Panc1 (cell line): Measurements from ENCODE around the gene PTPRE. TPM values are rescaled to one million over a fixed set of nuclear protein-coding genes. Genes with fewer than 3 reads are reported as not detected.

Experiments
- ATAC-seq: fragments of 200-7000 bp; cut with Tn5 transposase; 2 replicates; pipeline ENCODE4 v1.9.1; 2020; ENCODE audit warnings: mild to moderate bottlenecking, moderate library complexity
- BruUV-seq: library from RNA; stranded (reverse); fragments of 400-500 nt; replicated peaks from 2 replicates; lab custom pipeline; 2021; lab: Mats Ljungman, UMichigan
- CTCF ChIA-PET: fragments of 300-600 bp; sonication (Branson Sonifier 250); formaldehyde crosslinking; loops from one replicate; lab custom pipeline; 2022; ENCODE audit warnings: antibody characterized with exemption; lab: Charles Lee
- POLR2A ChIA-PET: fragments of 300-600 bp; sonication (Branson Sonifier 250); formaldehyde crosslinking; loops from one replicate; lab custom pipeline; 2022; ENCODE audit warnings: antibody characterized with exemption; lab: Charles Lee
- DNase-seq: peaks from one replicate; pipeline ENCODE4 v3.0.0-alpha.2; 2010; ENCODE audit warnings: low read depth, low spot score
- H3K27ac ChIP-seq: 2 replicates; pipeline ENCODE4 v1.5.1; 2011; ENCODE audit warnings: mild to moderate bottlenecking, low read length, inconsistent platforms
- H3K27me3 ChIP-seq: fragments of 200-500 bp; sonication (Bioruptor generic); 2 replicates; pipeline ENCODE4 v1.6.0; 2014; ENCODE audit warnings: low read length, inconsistent platforms; ENCODE audit not compliant: control insufficient read depth, insufficient read depth
- H3K36me3 ChIP-seq: fragments of 200-500 bp; sonication (Bioruptor generic); 2 replicates; pipeline ENCODE4 v1.5.1; 2014; ENCODE audit warnings: inconsistent platforms, mild to moderate bottlenecking, low read length, moderate library complexity; ENCODE audit not compliant: control insufficient read depth, insufficient read depth
- H3K4me1 ChIP-seq: 2 replicates; pipeline ENCODE4 v1.5.1; 2011; ENCODE audit warnings: inconsistent platforms, mild to moderate bottlenecking, low read length, moderate library complexity; ENCODE audit not compliant: control insufficient read depth, insufficient read depth
- H3K4me3 ChIP-seq, 2 experiments: 2 replicates each; pipeline ENCODE4 v1.5.1; 2011 to 2012; ENCODE audit warnings: low read depth in 2 of 2, low read length in 2 of 2, mild to moderate bottlenecking in 2 of 2, inconsistent platforms in 1 of 2, moderate library complexity in 1 of 2
- H3K9me3 ChIP-seq: fragments of 200-500 bp; sonication (Bioruptor generic); 2 replicates; pipeline ENCODE4 v1.5.1; 2014; ENCODE audit warnings: low read depth, mild to moderate bottlenecking, inconsistent platforms, low read length, moderate library complexity; ENCODE audit not compliant: control insufficient read depth, insufficient read depth
- POLR2AphosphoS5 ChIP-seq: IDR thresholded peaks from 2 replicates; pipeline ENCODE4 v1.6.1; 2012; ENCODE audit warnings: mild to moderate bottlenecking, low read depth, low read length, moderate library complexity
- SIN3A ChIP-seq: IDR thresholded peaks from 2 replicates; pipeline ENCODE4 v1.6.1; 2012; ENCODE audit warnings: low read depth, mild to moderate bottlenecking, low read length, moderate library complexity, borderline replicate concordance; ENCODE audit not compliant: insufficient read depth
- TCF7L2 ChIP-seq: IDR thresholded peaks from 2 replicates; pipeline ENCODE4 v1.6.1; 2011; ENCODE audit warnings: mild to moderate bottlenecking, low read depth, low read length, inconsistent platforms
- in situ Hi-C: cut with HindIII; loops from 2 replicates; pipeline ENCODE4 v1.10.0; 2016; ENCODE audit warnings: low sequenced_read_pairs, low pct_unique_long_range_greater_than_20kb
- intact Hi-C: fragments of 100-400 bp; cut with micrococcal nuclease; formaldehyde crosslinking; loops from one replicate; pipeline ENCODE4 v1.10.0; 2022; ENCODE audit not compliant: unreplicated experiment
- total RNA-seq: library from RNA; stranded (reverse); gene quantifications from one replicate; pipeline ENCODE4 v1.2.1, GENCODE V29; 2021; ENCODE audit not compliant: unreplicated experiment
- TF ChIP-seq, protein P1 (sequence below), 2 experiments: IDR thresholded peaks; 2 replicates each; pipeline ENCODE4 v1.6.1; 2011 to 2012; ENCODE audit warnings: low read depth in 2 of 2, control low read depth in 1 of 2, low read length in 1 of 2, mild to moderate bottlenecking in 1 of 2, moderate library complexity in 1 of 2; ENCODE audit not compliant: insufficient read depth in 1 of 2
- TF ChIP-seq, protein P2 (sequence below): fragments of 450-650 bp; IDR thresholded peaks from 2 replicates; pipeline ENCODE4 v1.5.1; 2017; ENCODE audit warnings: mild to moderate bottlenecking

PTPRE gene
- total RNA-seq, 1 experiment from 2014 or later = 0.44 TPM

DNA sequence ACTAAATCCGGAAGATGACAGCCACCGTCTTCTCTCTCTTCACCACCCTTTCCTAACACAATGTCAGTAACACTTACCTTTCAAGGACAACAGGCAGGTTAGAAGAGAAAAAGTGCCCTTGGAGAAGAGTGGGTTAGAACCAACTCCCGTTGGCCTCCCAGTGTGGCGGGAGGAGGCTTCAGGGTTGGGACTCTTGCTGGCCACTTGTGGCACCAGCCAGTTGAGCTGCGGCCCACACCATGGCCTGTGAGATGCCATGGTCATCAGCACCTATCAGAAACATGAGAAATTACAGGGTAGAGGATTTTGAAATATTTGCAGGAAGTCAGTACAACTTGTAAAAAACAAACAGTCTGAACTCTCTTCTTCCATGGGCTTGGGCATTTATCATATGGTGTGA lies 125.6 kb downstream of the PTPRE start:
- H3K4me3 ChIP-seq = no peak overlapping the region
- intact Hi-C loops = no loop called here
- ATAC-seq = no peak
- no peaks in the 10 kb centered on the region for H3K9me3 ChIP-seq
- TF ChIP-seq SIN3A (no peak), POLR2AphosphoS5 (no peak), TCF7L2 (no peak)
- TF ChIP-seq, protein P1, sequence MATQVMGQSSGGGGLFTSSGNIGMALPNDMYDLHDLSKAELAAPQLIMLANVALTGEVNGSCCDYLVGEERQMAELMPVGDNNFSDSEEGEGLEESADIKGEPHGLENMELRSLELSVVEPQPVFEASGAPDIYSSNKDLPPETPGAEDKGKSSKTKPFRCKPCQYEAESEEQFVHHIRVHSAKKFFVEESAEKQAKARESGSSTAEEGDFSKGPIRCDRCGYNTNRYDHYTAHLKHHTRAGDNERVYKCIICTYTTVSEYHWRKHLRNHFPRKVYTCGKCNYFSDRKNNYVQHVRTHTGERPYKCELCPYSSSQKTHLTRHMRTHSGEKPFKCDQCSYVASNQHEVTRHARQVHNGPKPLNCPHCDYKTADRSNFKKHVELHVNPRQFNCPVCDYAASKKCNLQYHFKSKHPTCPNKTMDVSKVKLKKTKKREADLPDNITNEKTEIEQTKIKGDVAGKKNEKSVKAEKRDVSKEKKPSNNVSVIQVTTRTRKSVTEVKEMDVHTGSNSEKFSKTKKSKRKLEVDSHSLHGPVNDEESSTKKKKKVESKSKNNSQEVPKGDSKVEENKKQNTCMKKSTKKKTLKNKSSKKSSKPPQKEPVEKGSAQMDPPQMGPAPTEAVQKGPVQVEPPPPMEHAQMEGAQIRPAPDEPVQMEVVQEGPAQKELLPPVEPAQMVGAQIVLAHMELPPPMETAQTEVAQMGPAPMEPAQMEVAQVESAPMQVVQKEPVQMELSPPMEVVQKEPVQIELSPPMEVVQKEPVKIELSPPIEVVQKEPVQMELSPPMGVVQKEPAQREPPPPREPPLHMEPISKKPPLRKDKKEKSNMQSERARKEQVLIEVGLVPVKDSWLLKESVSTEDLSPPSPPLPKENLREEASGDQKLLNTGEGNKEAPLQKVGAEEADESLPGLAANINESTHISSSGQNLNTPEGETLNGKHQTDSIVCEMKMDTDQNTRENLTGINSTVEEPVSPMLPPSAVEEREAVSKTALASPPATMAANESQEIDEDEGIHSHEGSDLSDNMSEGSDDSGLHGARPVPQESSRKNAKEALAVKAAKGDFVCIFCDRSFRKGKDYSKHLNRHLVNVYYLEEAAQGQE (IDR thresholded peaks at IDR 0.05; ENCODE audit: insufficient read depth in 1 of 2, low read depth in 2 of 2, low read length in 1 of 2) = no peak
- TF ChIP-seq, protein P2, sequence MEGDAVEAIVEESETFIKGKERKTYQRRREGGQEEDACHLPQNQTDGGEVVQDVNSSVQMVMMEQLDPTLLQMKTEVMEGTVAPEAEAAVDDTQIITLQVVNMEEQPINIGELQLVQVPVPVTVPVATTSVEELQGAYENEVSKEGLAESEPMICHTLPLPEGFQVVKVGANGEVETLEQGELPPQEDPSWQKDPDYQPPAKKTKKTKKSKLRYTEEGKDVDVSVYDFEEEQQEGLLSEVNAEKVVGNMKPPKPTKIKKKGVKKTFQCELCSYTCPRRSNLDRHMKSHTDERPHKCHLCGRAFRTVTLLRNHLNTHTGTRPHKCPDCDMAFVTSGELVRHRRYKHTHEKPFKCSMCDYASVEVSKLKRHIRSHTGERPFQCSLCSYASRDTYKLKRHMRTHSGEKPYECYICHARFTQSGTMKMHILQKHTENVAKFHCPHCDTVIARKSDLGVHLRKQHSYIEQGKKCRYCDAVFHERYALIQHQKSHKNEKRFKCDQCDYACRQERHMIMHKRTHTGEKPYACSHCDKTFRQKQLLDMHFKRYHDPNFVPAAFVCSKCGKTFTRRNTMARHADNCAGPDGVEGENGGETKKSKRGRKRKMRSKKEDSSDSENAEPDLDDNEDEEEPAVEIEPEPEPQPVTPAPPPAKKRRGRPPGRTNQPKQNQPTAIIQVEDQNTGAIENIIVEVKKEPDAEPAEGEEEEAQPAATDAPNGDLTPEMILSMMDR = no peak
- DNase-seq = no peak
- H3K36me3 ChIP-seq = no peaks in the 10 kb centered on the region
- ChIA-PET POLR2A (no interaction called here), CTCF (no interaction called here)
- no peak overlapping the region for H3K27ac ChIP-seq
- no peaks in the 10 kb centered on the region for H3K4me1 ChIP-seq
- no TSS peak for BruUV-seq
- H3K27me3 ChIP-seq = no peaks in the 10 kb centered on the region
- in situ Hi-C loops = no loop called here

DNA sequence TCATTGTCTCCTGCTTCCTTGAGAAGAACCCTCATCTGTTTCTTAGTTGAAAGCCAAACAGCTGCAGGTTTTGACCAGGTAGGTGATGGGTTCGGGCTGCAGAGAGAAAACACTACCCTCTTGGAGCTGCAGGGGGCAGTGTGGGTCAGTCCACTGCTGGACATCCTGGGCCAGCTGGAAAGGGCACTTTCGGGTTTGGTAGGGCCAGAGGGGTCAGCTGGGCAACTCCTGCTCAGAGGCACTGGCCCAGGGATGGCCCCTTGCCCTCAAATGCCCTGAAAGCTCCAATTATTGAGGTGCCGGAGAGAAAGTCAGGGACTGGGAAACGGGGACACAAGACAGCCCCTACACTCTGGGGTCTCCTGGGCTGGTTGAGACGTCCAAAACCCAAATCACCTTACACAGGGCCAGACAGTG lies 128.7 kb downstream of the PTPRE start:
- peak; percentile 84 for ATAC-seq
- Histone ChIP-seq H3K4me3 (no peak overlapping the region), H3K4me1 (no peaks in the 10 kb centered on the region), H3K36me3 (no peaks in the 10 kb centered on the region), H3K27me3 (no peaks in the 10 kb centered on the region), H3K9me3 (no peaks in the 10 kb centered on the region), H3K27ac (no peak overlapping the region)
- BruUV-seq = no TSS peak
- CTCF ChIA-PET = interaction anchor here (0.7 to 2.4 kb wide), 5 partner anchors 11 to 956 kb away, joined by 3 to 16 read pairs (median 3); no protein-coding TSS in a partner anchor
- POLR2A ChIA-PET = no interaction called here
- intact Hi-C loops = loop anchor here (1.0 kb wide), 1 partner anchor 34 kb away; no protein-coding TSS in a partner anchor
- in situ Hi-C loops = no loop called here
- peak; percentile 30 for DNase-seq
- TF ChIP-seq, protein P2 = peak; percentile 92
- TF ChIP-seq, protein P1 (IDR thresholded peaks at IDR 0.05; ENCODE audit: insufficient read depth in 1 of 2, low read depth in 2 of 2, low read length in 1 of 2) = no peak
- no peak for TF ChIP-seq TCF7L2
